A549 (cell line): Measurements from ENCODE around the gene ATP5ME. TPM values are rescaled to one million over a fixed set of nuclear protein-coding genes. Genes with fewer than 3 reads are reported as not detected.

Source experiments
- ATAC-seq, 2 experiments: fragments of 200-7000 bp in 1 of 2; fragments of >200 bp in 1 of 2; cut with Nextera tagmentation in 1 of 2; cut with Tn5 transposase in 1 of 2; 3 replicates each; pipeline versions ENCODE4 v1.8.0 to v1.9.1; 2018 to 2020; ENCODE audit warnings: mild to moderate bottlenecking in 1 of 2, moderate library complexity in 1 of 2
- CTCF ChIA-PET: fragments of 300-600 bp; sonication (Branson Sonifier 250); formaldehyde crosslinking; extraction: SDS; loops from one replicate; lab custom pipeline; 2021; ENCODE audit warnings: antibody characterized with exemption, inconsistent platforms; lab: Yijun Ruan, JAX
- POLR2A ChIA-PET: fragments of 350-600 bp; formaldehyde crosslinking; extraction: SDS; loops from one replicate; lab custom pipeline; 2021; ENCODE audit warnings: antibody characterized with exemption, inconsistent platforms; lab: Yijun Ruan, JAX
- DNase-seq, 2 experiments: peaks; one replicate each; pipeline versions ENCODE4 v3.0.0 to v3.0.0-alpha.2; 2011 to 2016; ENCODE audit warnings: low read depth in 1 of 2, low spot score in 1 of 2
- FAIRE-seq: peaks from 2 replicates; lab custom pipeline; 2011; peaks lifted over from hg19 to GRCh38; lab: Jason Lieb, UNC
- H3K27ac ChIP-seq, 2 experiments: fragments of >200 bp; sonication (Bioruptor Twin); formaldehyde crosslinking; 3 replicates each; pipeline ENCODE4 v1.5.1; 2016 to 2017
- H3K4me1 ChIP-seq: fragments of >200 bp; sonication (Bioruptor Twin); formaldehyde crosslinking; 3 replicates; pipeline ENCODE4 v1.6.1; 2016
- H3K4me2 ChIP-seq: fragments of >200 bp; sonication (Bioruptor Twin); formaldehyde crosslinking; 3 replicates; pipeline ENCODE4 v1.6.1; 2016
- H3K4me3 ChIP-seq: fragments of >200 bp; sonication (Bioruptor Twin); formaldehyde crosslinking; 3 replicates; pipeline ENCODE4 v1.5.1; 2016
- H3K9me3 ChIP-seq: fragments of >200 bp; sonication (Bioruptor Twin); formaldehyde crosslinking; 3 replicates; pipeline ENCODE4 v1.6.1; 2016
- CEBPB ChIP-seq, 2 experiments: fragments of >200 bp in 1 of 2; sonication (Bioruptor Twin) in 1 of 2; formaldehyde crosslinking in 1 of 2; IDR thresholded peaks; 2 replicates each; pipeline ENCODE4 v1.6.1; 2012 to 2016
- CHD4 ChIP-seq: fragments of 200-600 bp; sonication (generic); IDR thresholded peaks from 2 replicates; pipeline ENCODE4 v1.6.1; 2016; ENCODE audit warnings: antibody characterized with exemption, mild to moderate bottlenecking, borderline replicate concordance
- EP300 ChIP-seq, 2 experiments: fragments of >200 bp; sonication (Bioruptor Twin); formaldehyde crosslinking; IDR thresholded peaks; 2 replicates in 1 of 2; 3 replicates in 1 of 2; pipeline ENCODE4 v1.6.1; 2016 to 2017
- FOSL2 ChIP-seq, 2 experiments: fragments of 450-650 bp in 1 of 2; fragments of >200 bp in 1 of 2; sonication (Bioruptor Twin) in 1 of 2; formaldehyde crosslinking; IDR thresholded peaks; 2 replicates each; pipeline versions ENCODE4 v1.5.0 to v1.6.1; 2016 to 2020; ENCODE audit warnings: mild to moderate bottlenecking in 1 of 2, moderate library complexity in 1 of 2
- HEYL ChIP-seq: fragments of 250-450 bp; sonication (Bioruptor Pico); IDR thresholded peaks from 2 replicates; pipeline ENCODE4 v1.8.0; 2021; ENCODE audit warnings: mild to moderate bottlenecking, moderate library complexity
- HOXA7 ChIP-seq: fragments of 250-450 bp; sonication (Bioruptor Pico); IDR thresholded peaks from 2 replicates; pipeline ENCODE4 v1.5.0; 2020; ENCODE audit warnings: mild to moderate bottlenecking, moderate library complexity
- JUN ChIP-seq, 2 experiments: fragments of >200 bp; sonication (Bioruptor Twin); formaldehyde crosslinking; IDR thresholded peaks; 2 replicates in 1 of 2; 3 replicates in 1 of 2; pipeline ENCODE4 v1.6.1; 2016 to 2017
- KDM1A ChIP-seq: fragments of 200-600 bp; sonication (generic); IDR thresholded peaks from 2 replicates; pipeline ENCODE4 v1.6.1; 2016; ENCODE audit warnings: low read depth, mild to moderate bottlenecking
- MAFK ChIP-seq: fragments of 450-650 bp; IDR thresholded peaks from 2 replicates; pipeline ENCODE4 v1.6.1; 2014; ENCODE audit not compliant: partially characterized antibody
- MAZ ChIP-seq: fragments of 150-350 bp; IDR thresholded peaks from 2 replicates; pipeline ENCODE4 v1.6.1; 2014; ENCODE audit warnings: antibody characterized with exemption, low read depth, low read length, borderline replicate concordance
- MYC ChIP-seq: IDR thresholded peaks from 2 replicates; pipeline ENCODE4 v1.6.1; 2012; ENCODE audit warnings: mild to moderate bottlenecking, inconsistent platforms, low read length, improper control_type of control experiment, borderline replicate concordance
- PBX3 ChIP-seq: IDR thresholded peaks from 2 replicates; pipeline ENCODE4 v1.6.1; 2012
- RAD21 ChIP-seq, 2 experiments: fragments of >200 bp in 1 of 2; sonication (Bioruptor Twin) in 1 of 2; formaldehyde crosslinking in 1 of 2; IDR thresholded peaks in 1 of 2; conservative IDR thresholded peaks in 1 of 2; 2 replicates in 1 of 2; 3 replicates in 1 of 2; pipeline ENCODE4 v1.6.1; 2012 to 2018; ENCODE audit warnings: inconsistent platforms in 1 of 2
- RARB ChIP-seq: fragments of 250-450 bp; sonication (Bioruptor Pico); IDR thresholded peaks from 2 replicates; pipeline ENCODE4 v1.8.0; 2021; ENCODE audit warnings: mild to moderate bottlenecking, moderate library complexity
- RCOR1 ChIP-seq: fragments of 150-350 bp; IDR thresholded peaks from 2 replicates; pipeline ENCODE4 v1.6.1; 2014; ENCODE audit warnings: antibody characterized with exemption, low read length, low read depth
- RNF2 ChIP-seq: fragments of 200-600 bp; sonication (generic); IDR thresholded peaks from 2 replicates; pipeline ENCODE4 v1.6.1; 2016; ENCODE audit warnings: low read depth, mild to moderate bottlenecking, antibody characterized with exemption, moderate library complexity, borderline replicate concordance
- TFCP2L1 ChIP-seq: fragments of 250-450 bp; sonication (Bioruptor Pico); IDR thresholded peaks from 2 replicates; pipeline ENCODE4 v1.5.0; 2021; ENCODE audit warnings: mild to moderate bottlenecking
- USF2 ChIP-seq: fragments of 450-650 bp; IDR thresholded peaks from 2 replicates; pipeline ENCODE4 v1.6.1; 2014; ENCODE audit warnings: antibody characterized with exemption
- ZSCAN20 ChIP-seq: fragments of 250-450 bp; sonication (Bioruptor Pico); IDR thresholded peaks from 2 replicates; pipeline ENCODE4 v1.8.0; 2022; ENCODE audit warnings: mild to moderate bottlenecking, moderate library complexity
- WGBS: methylation state at CpG from one replicate; pipeline ENCODE4 v1.1.6; 2017; ENCODE audit errors: missing lambda C conversion rate; 5-methylcytosine and 5-hydroxymethylcytosine counted together
- polyA plus RNA-seq, 4 experiments: library from polyadenylated mRNA; depleted of rRNA in 3 of 4; stranded (reverse); fragments of >200 nt; fragmentation: RNase III in 1 of 4; extraction: RNeasy Plus Mini Kit Qiagen cat#74134 plus additional on column Dnase treatment in 1 of 4; gene quantifications; 2 replicates in 3 of 4; 3 replicates in 1 of 4; pipeline ENCODE4 v1.2.3, GENCODE V29; 2011 to 2017
- TF ChIP-seq, protein P1 (sequence below): IDR thresholded peaks from 2 replicates; pipeline ENCODE4 v1.6.1; 2012

Gene ATP5ME
- polyA plus RNA-seq, 2 of the 4 experiments (the other 2 are of a cell fraction): 198 to 659 TPM

DNA sequence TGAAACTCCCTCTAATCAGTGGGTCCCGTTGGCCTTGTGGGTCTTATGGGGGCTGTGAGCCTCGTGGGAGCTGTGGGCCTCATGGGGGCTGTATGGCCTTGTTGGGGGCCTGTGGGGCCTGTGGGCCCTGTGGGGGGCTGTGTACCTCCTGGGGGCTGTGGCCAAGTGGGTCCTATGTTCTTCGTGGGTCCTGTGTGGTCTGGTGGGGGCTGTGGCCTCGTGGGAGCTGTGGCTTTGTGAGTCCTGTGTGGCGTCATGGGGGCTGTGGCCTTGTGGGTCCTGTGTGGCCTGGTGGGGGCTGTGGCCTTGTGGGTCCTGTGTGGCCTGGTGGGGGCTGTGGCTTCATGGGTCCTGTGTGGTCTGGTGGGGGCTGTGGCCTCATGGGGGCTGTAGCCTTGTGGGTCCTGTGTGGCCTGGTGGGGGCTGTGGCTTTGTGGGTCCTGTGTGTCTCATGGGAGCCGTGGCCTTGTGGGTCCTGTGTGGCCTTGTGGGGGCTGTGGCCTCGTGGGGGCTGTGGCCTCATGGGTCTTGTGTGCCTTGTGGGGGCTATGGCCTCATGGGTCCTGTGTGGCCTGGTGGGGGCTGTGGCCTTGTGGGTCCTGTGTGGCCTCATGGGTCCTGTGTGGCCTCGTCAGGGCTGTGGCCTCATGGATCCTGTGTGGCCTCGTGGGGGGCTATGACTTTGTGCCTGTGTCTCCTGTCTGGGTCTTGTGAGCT is 39.0 kb upstream of the ATP5ME start:
- ATAC-seq (no peak), FAIRE-seq (no peak), DNase-seq (no peak)
- TF ChIP-seq PBX3: no peak
- TF ChIP-seq MAZ: no peak
- TF ChIP-seq EP300 (IDR thresholded peaks at IDR 0.05): no peak
- TF ChIP-seq, protein P1, sequence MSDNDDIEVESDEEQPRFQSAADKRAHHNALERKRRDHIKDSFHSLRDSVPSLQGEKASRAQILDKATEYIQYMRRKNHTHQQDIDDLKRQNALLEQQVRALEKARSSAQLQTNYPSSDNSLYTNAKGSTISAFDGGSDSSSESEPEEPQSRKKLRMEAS: no peak
- no peak for TF ChIP-seq CEBPB (IDR thresholded peaks at IDR 0.05)
- TF ChIP-seq RCOR1: no peak
- no peak for TF ChIP-seq MAFK
- no peak for TF ChIP-seq HOXA7 (CRISPR knock-in tag)
- H3K4me3 ChIP-seq: no peak overlapping the region
- 92% methylated on average over 4 of the region's 9 CpGs for whole genome bisulfite sequencing
- ChIA-PET CTCF (no interaction called here), POLR2A (no interaction called here)
- H3K27ac ChIP-seq: no peak overlapping the region
- no peaks in the 10 kb centered on the region for H3K9me3 ChIP-seq
- no peak overlapping the region for H3K4me2 ChIP-seq
- H3K4me1 ChIP-seq: no peaks in the 10 kb centered on the region

DNA sequence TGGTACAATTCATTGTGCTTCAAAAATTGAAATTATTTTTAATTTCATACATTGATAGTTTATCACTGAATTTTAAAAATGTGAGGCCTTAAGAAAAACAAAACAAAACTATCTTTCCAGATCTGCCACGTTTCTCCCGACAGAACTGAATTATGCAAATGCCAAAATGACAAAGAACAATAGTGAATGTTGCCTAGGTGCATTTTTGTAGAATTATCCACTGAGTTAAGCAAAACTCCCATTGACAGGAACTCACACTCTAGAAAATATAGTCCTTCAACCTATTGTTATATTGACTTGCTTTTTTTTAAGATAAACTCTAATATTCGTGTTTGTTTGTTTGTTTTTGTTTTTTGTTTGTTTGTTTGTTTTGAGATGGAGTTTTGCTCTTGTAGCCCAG is 38.0 kb upstream of the ATP5ME start:
- Histone ChIP-seq H3K4me1 (peaks cover 1% of the 10 kb centered on the region; the same call in 1 of the 3 replicates), H3K4me3 (no peak overlapping the region), H3K27ac (no peak overlapping the region), H3K4me2 (no peak overlapping the region), H3K9me3 (no peaks in the 10 kb centered on the region)
- TF ChIP-seq, protein P1: no peak
- TF ChIP-seq KDM1A (no peak), MYC (no peak), HOXA7 (CRISPR knock-in tag) (no peak), RAD21 (conservative IDR thresholded peaks at IDR 0.05 in 1 of 2, IDR thresholded peaks at IDR 0.05 in 1 of 2) (no peak), FOSL2 (IDR thresholded peaks at IDR 0.05) (no peak), FOSL2 (CRISPR knock-in tag; IDR thresholded peaks at IDR 0.05) (no peak), HEYL (no peak), RNF2 (no peak), PBX3 (no peak), TFCP2L1 (CRISPR knock-in tag) (no peak), CEBPB (IDR thresholded peaks at IDR 0.05) (no peak), JUN (IDR thresholded peaks at IDR 0.05) (no peak), ZSCAN20 (no peak), USF2 (no peak), CHD4 (no peak), RARB (CRISPR knock-in tag) (no peak)
- 75% methylated on average over 3 of the region's 3 CpGs for WGBS
- ChIA-PET CTCF (no interaction called here), POLR2A (no interaction called here)
- no peak for FAIRE-seq
- no peak for ATAC-seq
- no peak for DNase-seq
